GM21717 (cell line): ENCODE data around the gene TKT.

Experiments used
- ATAC-seq: cut with Tn5 transposase; IDR thresholded peaks from one replicate; pipeline ENCODE4 v1.9.1; 2021; ENCODE audit warnings: mild to moderate bottlenecking, moderate library complexity; ENCODE audit not compliant: unreplicated experiment

The TKT gene

DNA sequence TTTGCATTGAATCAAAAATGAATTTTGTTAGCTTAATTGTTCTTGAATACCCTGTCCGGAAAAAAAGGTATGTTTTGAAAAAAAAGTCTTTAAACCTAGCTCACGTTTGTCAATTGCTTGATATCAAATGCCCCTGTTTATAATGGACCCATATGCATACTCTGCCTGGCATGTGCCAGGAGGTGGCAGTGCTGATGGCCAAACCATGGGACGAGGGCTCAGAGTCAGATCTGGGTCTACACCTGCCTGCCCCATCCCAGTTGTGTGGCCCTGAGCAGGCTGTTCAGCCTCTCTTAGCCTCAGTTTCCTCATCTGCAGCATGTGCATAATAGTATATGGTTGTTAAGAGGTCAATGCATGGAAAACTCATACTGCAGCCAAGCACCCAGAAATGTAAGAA lies 56.0 kb downstream of the TKT start:
- ATAC-seq, result no peak

DNA sequence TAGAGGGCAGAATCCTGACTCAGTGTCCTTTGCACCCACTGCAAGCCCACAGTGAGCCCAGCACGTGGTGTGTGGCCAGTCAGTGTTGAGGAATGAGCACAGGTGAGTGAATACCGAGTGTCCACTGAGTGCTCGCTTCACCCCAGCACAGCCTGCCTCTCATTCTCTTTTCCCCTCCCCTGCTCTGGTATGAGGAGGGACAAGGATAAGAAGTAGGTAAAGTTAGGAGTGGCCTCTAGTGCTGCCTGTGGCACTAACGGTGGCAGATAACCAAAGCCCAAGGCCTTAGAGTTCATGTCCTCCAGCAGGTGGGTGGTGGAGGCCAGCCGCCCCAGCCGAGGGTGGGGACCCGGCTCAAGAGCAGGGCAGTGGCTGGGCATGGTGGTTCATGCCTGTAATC lies 56.8 kb downstream of the TKT start:
- ATAC-seq, result no peak

DNA sequence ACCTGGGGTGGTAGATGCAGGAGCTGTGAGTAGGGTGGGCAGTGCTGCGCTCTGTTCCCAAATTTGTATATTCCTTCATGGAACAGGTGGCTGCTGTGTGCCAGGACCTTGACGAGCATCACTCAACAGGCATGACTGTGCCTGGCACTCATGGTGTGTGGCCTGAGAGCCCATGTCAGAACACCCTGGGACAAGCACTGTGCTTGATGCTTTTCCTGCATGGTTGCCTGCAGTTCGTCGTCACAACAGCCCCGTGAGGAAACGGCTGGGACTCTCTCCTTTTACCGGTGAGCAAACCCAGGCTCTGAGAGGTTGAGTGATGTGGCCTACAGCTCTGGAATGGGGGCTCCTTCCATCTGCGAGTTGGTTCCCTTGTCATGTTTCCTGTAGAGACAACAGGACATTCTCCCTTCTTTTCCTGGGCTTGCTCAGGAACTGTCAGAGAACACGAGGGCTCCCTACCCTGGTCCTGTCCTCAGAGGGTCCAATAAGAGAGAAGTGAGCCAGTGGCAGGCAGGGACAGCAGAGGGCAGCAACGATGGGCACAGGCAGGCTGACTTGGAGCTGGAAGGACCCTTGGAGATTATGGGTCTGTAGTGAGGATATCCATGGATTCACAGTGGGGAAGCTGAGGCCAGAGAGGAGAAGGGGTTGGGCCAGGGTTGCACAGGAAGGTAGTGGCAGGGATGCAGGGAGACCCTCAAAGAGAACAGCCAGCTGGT lies 57.4 kb downstream of the TKT start:
- ATAC-seq, result no peak

DNA sequence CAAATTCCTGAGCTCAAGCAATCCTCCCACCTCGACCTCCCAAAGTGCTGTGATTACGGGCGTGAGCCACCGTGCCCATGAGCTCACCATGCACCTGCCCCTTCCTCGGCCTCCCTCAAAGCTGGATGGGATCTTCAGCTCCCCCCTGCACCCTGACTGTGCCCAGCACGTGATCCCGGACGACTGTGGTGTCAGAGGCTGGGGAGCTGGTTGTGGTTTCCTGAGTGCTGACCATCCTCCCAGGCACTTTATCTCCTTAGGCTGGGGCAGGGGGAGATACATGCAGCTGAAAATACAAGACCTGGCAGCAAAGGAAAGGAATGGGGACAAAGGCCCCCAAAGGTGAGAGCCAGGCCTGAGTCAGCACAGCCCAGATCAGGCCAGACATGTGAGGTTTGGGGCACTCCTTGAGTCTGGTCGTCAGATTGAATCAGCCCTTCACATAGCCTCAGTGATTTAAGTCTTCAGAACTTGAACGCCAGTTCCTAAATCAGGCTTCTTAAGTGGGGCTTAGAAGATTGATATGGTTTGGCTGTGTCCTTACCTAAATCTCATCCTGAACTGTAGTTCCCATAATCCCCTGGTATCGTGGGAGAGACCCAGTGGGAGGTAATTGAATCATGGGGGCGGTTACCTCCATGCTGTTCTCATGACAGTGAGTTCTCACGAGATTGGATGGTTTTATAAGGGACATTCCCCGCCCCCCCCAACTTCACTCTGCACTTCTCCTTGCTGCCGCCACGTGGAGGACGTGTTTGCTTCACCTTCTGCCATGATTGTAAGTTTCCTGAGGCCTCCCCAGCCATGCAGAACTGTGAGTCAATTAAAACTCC lies 59.0 kb downstream of the TKT start:
- no peak for ATAC-seq

DNA sequence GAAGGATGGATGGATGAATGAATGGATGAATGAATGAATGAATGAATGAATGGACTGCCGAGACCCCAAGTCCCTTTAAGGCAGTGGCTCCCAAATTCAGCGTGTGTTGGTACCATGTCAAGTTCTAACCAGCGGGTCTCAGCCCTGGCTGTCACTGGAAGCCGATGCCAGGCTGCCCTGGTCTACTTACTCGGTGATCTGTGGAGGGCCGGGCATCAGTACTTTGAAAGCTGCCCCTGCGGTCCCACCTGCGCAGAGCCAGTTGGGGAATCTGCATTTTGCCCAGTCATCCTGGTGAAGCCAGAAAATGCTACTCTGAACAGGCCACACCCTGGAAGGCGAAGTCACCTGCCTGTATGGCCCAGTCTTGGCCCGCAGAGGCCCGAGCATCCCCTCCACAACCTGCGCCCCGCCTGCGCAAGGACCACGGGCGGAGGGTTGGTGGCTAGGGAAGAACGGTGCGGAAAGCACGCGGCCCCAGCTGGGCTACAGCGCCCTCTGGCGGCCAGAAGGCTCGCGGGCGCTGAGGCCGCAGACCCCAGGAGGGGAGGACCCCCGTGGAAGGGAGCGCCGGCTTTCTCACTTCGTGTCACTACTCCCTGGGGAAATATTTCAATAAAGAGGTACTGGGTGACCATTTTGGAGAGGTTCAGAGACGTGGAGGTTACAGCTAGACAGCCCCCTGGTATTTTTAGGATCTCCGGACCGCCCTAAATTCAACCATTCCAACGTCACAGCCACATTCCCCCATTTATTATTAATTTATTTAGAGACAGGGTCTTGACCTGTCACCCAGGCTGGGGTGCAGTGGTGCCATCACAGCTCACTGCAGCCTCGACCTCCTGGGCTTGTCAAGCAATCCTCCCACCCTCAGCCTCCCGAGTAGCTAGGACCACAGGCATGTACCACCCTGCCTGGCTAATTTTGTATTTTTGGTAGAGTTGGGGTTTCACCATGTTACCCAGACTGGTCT lies 59.9 kb downstream of the TKT start:
- ATAC-seq, result peak; percentile 30

DNA sequence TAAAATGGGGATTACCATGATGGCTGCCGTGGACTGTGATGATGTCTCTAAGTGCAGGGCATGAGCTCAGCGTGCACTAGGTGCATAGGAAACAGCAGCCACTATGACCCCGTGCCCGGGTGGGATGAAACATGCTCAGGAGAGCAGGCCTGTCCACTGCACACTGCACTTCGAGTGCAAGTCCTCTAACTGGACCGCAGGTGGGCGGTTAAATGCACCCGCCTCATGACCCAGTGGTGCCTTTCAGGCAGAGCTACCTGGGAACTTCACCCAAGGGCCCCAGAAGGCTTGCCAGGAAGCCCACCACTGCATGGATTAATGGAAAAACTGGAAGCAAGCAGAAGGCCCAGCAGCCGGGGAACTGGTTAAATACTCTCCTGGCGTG lies 60.8 kb downstream of the TKT start:
- ATAC-seq, result no peak

DNA sequence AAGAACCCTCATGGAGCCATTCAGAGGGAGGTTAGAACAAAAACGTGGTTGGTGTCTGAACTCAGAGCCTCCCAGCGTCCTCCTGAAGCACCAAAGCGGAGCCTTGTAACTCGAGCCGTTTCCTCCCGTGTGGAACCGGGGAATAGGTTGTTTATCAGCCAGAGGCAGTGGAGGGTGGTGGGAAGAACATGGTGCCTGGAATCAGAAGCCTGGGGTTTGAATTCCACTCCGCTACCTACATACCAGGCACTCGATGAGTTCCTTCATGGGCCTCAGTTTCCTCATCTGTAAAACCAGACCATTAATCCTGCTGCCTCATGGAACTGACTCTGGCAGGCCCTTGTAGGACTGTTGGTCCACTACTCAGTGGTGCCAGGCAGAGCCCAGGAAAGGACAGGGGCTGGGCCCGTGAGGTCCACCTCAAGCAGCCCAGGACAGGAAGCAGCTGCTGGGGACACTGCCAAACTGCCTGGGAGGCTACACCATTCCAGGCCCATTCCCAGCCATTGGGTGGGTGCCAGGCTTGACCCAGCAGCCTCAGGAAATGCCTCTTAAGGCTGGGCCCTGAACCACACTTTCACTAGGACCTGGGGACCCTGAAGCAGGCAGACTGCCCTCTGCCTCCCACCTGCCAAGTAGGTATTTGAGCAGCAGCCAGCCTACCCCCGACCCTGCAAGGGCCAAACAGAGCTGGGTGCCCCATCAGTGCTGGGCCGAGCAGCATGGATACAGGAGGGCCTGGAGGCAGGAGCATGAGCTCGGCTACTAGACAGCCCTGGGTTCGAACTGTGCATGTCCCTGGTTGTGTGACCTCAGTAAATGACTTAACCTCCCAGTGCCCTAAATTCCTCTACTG lies 61.4 kb downstream of the TKT start:
- no peak for ATAC-seq

DNA sequence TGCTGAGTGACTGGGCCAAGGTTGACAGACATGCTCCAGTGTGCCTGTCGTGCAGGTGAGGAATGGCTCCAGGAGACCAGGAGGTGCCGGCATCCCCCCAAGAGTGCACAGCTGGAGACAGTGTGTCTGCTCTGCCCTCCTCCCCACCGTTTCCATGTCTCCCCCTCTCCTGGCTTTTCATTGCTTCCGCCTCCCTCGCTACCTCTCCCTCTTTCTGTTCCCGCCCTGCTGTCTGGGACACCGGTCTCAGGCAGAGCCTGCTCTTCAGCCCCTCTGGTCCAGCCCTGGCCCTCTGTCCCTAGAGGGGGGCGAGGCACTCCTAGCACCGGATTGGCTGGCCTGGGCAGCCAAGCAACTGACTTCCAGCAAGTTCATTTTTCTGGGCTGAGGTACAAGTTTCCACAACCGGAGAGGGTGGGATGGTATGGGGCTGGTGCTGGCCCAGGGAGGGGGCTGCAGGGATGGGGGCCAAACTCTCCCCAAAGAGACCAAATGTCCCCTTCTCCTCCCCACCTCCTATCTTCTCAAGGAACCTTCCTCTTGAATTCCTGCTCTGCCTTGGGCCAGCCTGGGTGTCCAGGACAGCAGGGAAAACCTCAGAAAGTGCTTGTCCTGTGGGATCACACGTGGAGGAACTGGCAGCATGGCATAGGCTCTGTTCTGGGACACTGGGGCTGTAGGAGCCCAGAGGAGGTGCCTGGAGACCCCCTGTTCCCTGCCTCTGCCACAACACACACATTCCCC lies 62.2 kb downstream of the TKT start:
- no peak for ATAC-seq

DNA sequence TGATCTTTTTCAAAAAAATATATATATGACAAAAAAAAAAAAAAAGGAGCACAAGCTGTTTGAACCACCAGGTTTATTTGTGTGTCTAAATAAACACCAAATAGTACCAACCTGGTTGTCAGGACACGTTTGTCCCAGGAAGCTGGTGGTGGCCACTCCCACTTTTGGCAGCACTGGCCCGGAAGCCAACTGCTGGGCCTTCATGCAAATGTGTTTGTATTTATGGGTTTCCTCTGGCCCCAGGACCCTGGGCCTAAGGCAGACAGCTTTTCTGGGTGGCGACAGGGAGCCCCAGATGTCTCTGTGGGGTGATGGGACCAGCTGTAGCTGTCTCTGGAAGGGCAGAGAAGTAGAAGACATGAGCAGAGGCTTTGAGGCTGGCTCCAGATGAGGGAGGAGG lies 63.2 kb downstream of the TKT start:
- ATAC-seq, result peak; percentile 44

DNA sequence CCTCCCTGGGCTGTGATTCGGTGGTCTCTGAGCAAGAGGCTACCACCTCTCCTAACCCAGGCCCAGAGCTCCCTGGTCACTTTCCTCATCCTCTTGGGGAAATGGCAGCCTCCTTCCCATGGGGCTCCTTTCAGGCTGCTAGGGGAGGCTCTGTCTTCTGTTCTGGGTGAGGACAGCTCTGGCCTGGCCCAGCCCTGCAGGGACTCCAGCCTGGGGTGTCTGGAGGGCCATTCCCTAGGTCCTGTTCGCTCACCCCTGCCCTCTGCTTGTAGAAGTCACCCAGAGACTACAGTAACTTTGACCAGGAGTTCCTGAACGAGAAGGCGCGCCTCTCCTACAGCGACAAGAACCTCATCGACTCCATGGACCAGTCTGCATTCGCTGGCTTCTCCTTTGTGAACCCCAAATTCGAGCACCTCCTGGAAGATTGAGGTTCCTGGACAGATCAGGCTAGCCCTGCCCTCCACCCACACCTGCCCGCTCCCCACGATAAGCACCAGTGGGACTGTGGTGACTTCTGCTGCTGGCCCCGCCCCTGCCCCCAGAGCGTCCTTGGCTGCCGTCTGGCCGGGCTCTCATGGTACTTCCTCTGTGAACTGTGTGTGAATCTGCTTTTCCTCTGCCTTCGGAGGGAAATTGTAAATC lies 63.9 kb downstream of the TKT start:
- ATAC-seq, result no peak

DNA sequence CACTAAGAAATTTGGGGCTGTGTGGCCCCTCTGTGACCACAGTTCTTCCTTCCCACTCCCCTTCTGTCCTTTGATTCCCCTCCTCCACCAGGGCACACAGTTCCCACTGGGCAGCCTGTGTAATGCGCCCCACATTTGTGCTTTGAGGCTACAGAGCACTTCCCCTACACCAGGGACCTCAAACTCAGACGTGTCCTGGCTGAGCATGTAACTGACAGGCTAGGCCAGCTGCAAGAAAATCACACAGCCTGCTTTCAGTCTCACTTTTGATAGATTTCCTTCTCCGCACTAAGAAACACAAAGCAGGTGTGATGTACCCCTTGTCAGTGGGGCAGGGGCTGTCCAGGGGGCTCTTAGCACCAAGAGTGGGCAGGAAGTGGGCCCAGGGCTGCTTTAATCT lies 65.2 kb downstream of the TKT start:
- ATAC-seq, result peak; percentile 48

DNA sequence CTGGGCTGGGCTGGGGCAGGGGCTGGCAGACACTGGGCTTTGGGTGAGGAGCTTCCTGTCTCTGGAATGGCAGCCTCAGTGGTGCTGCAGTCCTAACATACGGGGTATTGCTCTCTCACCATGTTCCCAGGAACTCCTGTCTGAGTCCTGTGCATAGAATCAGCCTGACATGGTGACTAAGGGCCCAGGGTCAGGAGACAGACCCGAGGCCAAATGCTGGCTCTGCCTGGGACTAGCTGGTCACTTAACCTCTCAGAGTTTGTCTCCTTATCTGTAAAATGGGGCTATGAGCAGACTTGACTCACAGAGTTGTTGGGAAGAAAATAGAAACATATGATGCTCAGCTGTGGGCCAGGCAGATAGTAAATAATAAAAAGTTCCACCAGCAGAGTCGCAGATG lies 66.5 kb downstream of the TKT start:
- no peak for ATAC-seq

DNA sequence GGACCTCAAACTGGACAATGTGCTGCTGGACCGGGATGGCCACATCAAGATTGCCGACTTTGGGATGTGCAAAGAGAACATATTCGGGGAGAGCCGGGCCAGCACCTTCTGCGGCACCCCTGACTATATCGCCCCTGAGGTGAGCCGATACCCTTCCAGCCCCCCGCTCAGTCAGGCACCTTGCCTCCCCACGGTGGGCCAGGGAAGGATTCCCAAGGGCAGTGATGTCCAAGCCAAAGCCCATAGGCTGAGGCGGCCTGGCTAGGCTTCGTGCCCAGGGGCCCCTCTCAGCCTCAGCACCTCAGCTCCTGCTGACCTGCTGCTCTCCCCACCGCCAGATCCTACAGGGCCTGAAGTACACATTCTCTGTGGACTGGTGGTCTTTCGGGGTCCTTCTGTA lies 67.1 kb downstream of the TKT start:
- no peak for ATAC-seq

DNA sequence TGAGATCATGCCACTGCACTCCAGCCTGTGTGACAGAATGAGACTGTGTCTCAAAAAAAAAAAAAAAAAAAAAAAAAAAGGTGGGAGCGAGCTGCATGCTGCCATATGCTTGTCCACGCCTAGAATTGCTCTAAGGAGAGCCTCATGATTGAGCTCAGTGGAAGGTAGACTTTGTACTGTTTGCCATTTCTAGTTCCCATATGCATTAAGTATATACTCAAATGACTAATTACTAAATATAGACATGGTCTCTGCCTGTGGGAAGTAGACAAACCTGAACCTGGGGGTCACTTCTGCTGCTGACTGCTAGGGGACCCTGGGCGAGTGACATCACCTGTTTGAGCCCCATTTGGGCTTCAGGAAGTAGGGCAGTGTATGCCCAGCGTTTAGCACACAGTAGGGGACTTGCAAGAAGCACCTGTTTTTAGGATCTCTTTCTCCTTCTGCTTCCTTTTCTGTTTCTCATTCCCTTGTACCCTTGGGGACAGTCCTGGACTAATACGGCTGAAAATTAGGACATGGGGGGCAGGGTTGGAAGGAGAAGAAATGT lies 67.6 kb downstream of the TKT start:
- ATAC-seq, result no peak

DNA sequence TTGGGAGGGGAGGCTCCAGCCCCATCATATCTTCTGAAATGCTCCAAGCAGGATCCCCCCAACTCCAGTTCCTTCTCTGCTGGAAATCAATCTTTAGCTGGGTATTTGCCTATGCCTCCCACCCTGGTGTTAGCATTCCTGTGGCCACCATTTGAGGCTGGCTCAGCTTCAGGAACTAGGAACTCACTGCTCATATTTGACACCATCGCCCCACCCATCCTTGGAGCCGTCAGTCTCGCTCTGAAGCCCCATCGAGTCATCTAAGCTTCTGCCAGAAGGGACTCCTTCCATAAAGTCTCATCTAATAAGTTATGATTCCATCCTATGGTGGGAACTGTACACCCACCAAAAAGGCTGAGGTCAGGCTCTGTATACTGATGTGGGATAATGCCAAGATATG lies 68.4 kb downstream of the TKT start:
- ATAC-seq, result no peak

DNA sequence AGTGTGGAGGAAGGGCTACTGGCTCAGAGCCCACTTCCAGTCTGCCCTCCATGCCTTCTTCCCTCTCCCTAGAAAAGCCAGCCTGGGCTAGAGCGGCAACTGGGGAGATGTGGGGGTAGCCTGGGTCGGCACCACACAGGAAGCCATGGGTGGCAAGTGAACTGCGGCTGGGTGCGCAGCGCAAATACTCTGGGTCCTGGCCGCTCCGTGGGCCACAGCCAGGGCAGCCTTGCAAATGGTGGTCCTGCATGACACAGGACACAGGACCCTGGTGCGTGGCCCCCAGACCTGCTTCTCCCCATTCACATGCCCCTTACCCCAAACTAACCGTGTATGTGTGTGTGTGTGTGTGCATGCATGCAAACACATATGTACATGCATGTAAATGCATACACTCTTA lies 69.1 kb downstream of the TKT start:
- no peak for ATAC-seq

DNA sequence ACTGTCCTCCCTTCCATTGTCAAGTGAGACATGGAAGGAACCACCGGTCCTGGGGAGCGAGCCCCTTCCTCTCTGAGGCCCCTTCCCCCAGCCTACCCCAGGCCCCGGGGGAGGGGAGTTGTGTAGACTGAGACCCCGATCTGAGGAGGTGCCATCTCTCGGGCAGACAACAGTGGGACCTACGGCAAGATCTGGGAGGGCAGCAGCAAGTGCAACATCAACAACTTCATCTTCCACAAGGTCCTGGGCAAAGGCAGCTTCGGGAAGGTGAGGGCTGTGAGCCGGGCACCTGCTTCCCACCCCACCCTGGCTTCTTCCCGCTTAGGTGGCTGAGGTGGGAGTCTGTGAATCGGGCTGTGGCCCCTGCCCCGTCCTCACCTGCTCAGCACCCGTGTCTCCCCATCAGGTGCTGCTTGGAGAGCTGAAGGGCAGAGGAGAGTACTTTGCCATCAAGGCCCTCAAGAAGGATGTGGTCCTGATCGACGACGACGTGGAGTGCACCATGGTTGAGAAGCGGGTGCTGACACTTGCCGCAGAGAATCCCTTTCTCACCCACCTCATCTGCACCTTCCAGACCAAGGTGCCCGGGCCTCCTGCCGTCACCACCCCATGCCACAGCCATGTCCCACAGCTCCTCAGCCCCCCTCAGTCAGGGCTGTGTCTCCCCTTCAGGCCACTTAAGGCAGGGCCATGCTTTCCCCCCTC lies 69.9 kb downstream of the TKT start:
- ATAC-seq, result no peak

DNA sequence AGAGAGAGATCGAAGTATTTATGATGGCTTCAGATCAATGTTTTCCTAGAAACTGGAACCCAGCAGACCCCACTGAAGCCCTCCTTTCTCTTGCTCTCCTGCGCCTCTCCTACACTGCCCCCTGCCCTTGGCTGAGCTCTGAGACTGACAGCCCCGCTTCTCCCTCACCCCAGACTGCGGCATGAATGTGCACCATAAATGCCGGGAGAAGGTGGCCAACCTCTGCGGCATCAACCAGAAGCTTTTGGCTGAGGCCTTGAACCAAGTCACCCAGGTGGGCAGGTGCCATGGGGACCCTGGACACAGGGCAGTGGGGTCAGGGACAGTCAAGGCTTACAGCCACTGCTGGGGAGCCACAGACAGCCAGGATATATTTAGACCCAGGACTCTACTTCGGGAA lies 71.1 kb downstream of the TKT start:
- no peak for ATAC-seq
